Suprapubic skin (tissue), 4 donors: ENCODE data around the gene PAH. TPM values are rescaled to one million over a fixed set of nuclear protein-coding genes. Genes with fewer than 3 reads are reported as not detected.

Experiments used
- DNase-seq, 2 donors: peaks; one replicate each; pipeline ENCODE4 v3.0.0-alpha.2; 2019; ENCODE audit warnings: low spot score in 2 of 2
- H3K27ac ChIP-seq: fragments of 200-600 bp; sonication (generic); one replicate; pipeline ENCODE4 v1.5.1; 2019
- H3K27me3 ChIP-seq: fragments of 200-600 bp; sonication (generic); one replicate; pipeline ENCODE4 v1.5.1; 2019
- H3K36me3 ChIP-seq: fragments of 200-600 bp; sonication (generic); one replicate; pipeline ENCODE4 v1.5.1; 2019
- H3K4me1 ChIP-seq: fragments of 200-600 bp; sonication (generic); one replicate; pipeline ENCODE4 v1.5.1; 2019
- H3K4me3 ChIP-seq: fragments of 200-600 bp; sonication (generic); one replicate; pipeline ENCODE4 v1.5.1; 2019; ENCODE audit warnings: mild to moderate bottlenecking
- H3K9me3 ChIP-seq: fragments of 200-600 bp; sonication (generic); one replicate; pipeline ENCODE4 v1.5.1; 2019
- EP300 ChIP-seq: sonication (generic); formaldehyde crosslinking; IDR thresholded peaks from one replicate; pipeline ENCODE4 v1.6.1; 2017; ENCODE audit warnings: antibody characterized with exemption
- POLR2A ChIP-seq, 2 donors: fragments of 450-650 bp; IDR thresholded peaks; one replicate each; pipeline ENCODE4 v1.6.1; 2017; ENCODE audit warnings: antibody characterized with exemption in 2 of 2, mild to moderate bottlenecking in 2 of 2, moderate library complexity in 2 of 2
- POLR2AphosphoS5 ChIP-seq, 3 donors: sonication (generic); formaldehyde crosslinking; IDR thresholded peaks; one replicate each; pipeline ENCODE4 v1.6.1; 2017; ENCODE audit warnings: antibody characterized with exemption in 3 of 3
- WGBS: methylation state at CpG from one replicate; pipeline ENCODE4 v1.1.5; 2018; 5-methylcytosine and 5-hydroxymethylcytosine counted together
- total RNA-seq, 4 donors: library from RNA; depleted of rRNA; stranded (reverse); fragments of >200 nt; gene quantifications; one replicate each; pipeline ENCODE4 v1.1.0, GENCODE V29; 2016
- TF ChIP-seq, protein P1 (sequence below), 2 donors: fragments of 200-600 bp in 1 of 2; fragments of 450-650 bp in 1 of 2; sonication (generic) in 1 of 2; IDR thresholded peaks; one replicate each; pipeline ENCODE4 v1.5.1; 2016 to 2019; ENCODE audit warnings: antibody characterized with exemption in 2 of 2, mild to moderate bottlenecking in 1 of 2, moderate library complexity in 1 of 2

PAH gene
- total RNA-seq, 4 donors from 2014 or later: 1.5 TPM; not detected in 3

DNA sequence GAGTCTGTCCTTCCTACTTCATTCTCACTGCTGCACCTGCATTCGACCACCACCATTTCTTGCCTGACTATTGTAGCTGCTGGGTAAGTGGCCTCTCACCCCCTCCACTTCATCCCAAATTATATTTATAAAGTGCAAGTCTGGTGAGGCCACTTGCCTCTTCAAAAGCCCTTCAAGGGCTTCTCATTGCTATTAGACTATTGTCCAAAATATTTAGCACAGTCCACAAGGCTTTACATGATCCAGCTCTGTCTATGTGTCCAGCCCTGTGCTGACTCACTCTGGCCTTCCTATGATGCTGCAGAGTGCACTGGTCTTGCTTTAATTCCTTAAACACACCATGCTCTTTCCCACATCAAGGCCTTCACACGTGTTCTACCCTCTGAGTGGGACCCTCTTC lies 46.0 kb downstream of the PAH start:
- peaks cover 2% of the 10 kb centered on the region for H3K4me1 ChIP-seq
- no peak overlapping the region for H3K4me3 ChIP-seq
- TF ChIP-seq POLR2AphosphoS5 (IDR thresholded peaks at IDR 0.05): no peak
- TF ChIP-seq, protein P1, sequence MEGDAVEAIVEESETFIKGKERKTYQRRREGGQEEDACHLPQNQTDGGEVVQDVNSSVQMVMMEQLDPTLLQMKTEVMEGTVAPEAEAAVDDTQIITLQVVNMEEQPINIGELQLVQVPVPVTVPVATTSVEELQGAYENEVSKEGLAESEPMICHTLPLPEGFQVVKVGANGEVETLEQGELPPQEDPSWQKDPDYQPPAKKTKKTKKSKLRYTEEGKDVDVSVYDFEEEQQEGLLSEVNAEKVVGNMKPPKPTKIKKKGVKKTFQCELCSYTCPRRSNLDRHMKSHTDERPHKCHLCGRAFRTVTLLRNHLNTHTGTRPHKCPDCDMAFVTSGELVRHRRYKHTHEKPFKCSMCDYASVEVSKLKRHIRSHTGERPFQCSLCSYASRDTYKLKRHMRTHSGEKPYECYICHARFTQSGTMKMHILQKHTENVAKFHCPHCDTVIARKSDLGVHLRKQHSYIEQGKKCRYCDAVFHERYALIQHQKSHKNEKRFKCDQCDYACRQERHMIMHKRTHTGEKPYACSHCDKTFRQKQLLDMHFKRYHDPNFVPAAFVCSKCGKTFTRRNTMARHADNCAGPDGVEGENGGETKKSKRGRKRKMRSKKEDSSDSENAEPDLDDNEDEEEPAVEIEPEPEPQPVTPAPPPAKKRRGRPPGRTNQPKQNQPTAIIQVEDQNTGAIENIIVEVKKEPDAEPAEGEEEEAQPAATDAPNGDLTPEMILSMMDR (IDR thresholded peaks at IDR 0.05): no peak
- no peak for TF ChIP-seq EP300
- TF ChIP-seq POLR2A (IDR thresholded peaks at IDR 0.05): no peak
- 70% methylated on average over 2 of the region's 2 CpGs for WGBS
- no peak for DNase-seq
- H3K36me3 ChIP-seq: no peaks in the 10 kb centered on the region
- H3K27me3 ChIP-seq: no peaks in the 10 kb centered on the region
- no peak overlapping the region for H3K27ac ChIP-seq
- H3K9me3 ChIP-seq: no peaks in the 10 kb centered on the region

DNA sequence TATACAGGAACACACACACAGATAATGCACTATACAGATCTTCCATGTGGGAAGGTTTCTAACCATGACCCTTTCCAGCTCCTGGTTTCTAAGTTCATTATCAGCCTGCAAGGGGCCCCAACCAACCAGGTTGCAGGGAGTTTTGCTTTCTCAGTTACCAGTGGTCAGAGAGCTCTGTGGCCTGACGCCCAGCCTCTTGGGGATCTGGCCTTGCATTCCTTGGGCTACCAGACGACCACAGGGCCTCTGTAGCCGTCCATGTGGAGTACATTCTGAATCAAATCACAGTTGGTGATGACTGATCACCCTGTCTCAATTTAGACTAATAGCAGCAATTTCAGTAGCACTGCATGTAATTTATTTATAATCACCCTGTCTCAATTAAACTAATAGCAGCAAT lies 47.5 kb downstream of the PAH start:
- H3K27ac ChIP-seq: no peak overlapping the region
- H3K9me3 ChIP-seq: no peaks in the 10 kb centered on the region
- 34% methylated on average over 3 of the region's 3 CpGs for WGBS
- TF ChIP-seq POLR2AphosphoS5 (IDR thresholded peaks at IDR 0.05) (no peak), EP300 (no peak), POLR2A (IDR thresholded peaks at IDR 0.05) (no peak)
- TF ChIP-seq, protein P1 (IDR thresholded peaks at IDR 0.05): no peak
- no peaks in the 10 kb centered on the region for H3K27me3 ChIP-seq
- H3K36me3 ChIP-seq: no peaks in the 10 kb centered on the region
- H3K4me1 ChIP-seq: no peaks in the 10 kb centered on the region
- H3K4me3 ChIP-seq: no peak overlapping the region
- no peak for DNase-seq

DNA sequence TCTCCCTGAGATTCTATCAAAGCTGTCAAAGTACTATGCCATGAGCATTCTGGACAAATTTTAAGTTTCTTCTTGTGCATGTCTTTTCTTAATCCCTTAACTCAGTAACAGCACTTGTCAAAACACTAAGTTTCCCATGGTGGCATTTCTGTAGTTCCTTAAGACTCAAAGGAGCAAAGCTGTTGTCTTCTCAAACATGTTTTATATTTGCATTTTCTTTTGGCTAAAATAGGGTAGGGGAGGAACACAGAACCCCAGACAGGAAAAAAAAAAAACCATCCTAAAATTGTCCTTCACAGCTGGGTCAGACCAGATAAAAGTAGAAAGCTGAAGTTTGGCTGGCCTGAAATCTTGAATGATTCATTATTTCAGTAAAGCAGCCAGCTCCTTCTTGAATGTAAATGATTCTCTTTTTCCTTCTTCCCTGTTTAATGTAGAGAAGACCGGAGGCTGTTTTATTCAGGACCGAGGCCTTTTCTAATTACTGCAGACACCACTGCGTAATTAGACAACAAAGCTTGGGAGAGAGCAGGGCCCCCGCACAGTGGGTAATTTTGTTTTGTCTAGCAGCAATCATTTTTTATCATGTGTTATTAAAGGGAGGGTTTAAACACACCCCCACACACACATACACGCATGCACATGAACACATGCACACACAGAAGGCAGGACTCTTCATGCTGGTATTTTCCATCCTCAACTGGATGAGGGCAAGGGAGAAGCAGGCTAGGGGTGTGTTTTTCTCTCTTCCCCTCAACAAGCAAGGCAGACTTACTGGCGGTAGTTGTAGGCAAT lies 51.0 kb downstream of the PAH start:
- H3K27me3 ChIP-seq: no peaks in the 10 kb centered on the region
- H3K36me3 ChIP-seq: no peaks in the 10 kb centered on the region
- H3K27ac ChIP-seq: no peak overlapping the region
- no peaks in the 10 kb centered on the region for H3K9me3 ChIP-seq
- H3K4me1 ChIP-seq: no peaks in the 10 kb centered on the region
- no peak for DNase-seq
- 79% methylated on average over 6 of the region's 6 CpGs for WGBS
- no peak overlapping the region for H3K4me3 ChIP-seq
- TF ChIP-seq POLR2A (IDR thresholded peaks at IDR 0.05): no peak
- no peak for TF ChIP-seq POLR2AphosphoS5 (IDR thresholded peaks at IDR 0.05)
- TF ChIP-seq, protein P1 (IDR thresholded peaks at IDR 0.05): no peak
- TF ChIP-seq EP300: no peak

GRCh38 chr12:102862486-102862885 lies 54.6 kb downstream of the PAH start:
- Histone ChIP-seq H3K4me3 (no peak overlapping the region), H3K9me3 (no peaks in the 10 kb centered on the region), H3K27ac (no peak overlapping the region), H3K4me1 (no peaks in the 10 kb centered on the region), H3K27me3 (no peaks in the 10 kb centered on the region), H3K36me3 (no peaks in the 10 kb centered on the region)
- TF ChIP-seq EP300: no peak
- no peak for DNase-seq
- WGBS: 78% methylated on average over 2 of the region's 2 CpGs

DNA sequence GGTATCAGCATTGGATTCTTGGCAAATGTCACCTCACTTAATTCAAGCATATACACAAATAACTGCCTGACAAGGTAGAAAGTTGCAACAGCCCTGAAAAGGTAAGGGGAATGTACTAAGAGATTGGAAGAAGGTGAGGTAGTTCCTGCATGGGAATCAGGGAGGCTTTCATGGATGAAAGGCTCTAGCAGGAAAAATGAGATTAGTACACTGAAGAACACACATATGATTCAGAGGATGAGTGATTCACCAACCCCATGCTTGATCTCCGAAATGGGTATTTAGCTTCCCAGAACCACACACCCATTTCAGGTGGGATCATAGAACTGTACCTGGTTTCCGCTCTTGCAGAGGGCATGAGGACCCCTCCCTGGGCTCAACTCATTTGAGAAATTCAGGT lies 65.8 kb downstream of the PAH start:
- Histone ChIP-seq H3K27ac (no peak overlapping the region), H3K4me1 (no peaks in the 10 kb centered on the region), H3K36me3 (no peaks in the 10 kb centered on the region), H3K27me3 (no peaks in the 10 kb centered on the region), H3K9me3 (no peaks in the 10 kb centered on the region), H3K4me3 (no peak overlapping the region)
- 89% methylated on average over 2 of the region's 2 CpGs for WGBS
- TF ChIP-seq POLR2AphosphoS5 (IDR thresholded peaks at IDR 0.05) (no peak), POLR2A (IDR thresholded peaks at IDR 0.05) (no peak), EP300 (no peak)
- TF ChIP-seq, protein P1 (IDR thresholded peaks at IDR 0.05): no peak
- DNase-seq: no peak
